ENCODE results near the gene PLA2G4B.

The PLA2G4B gene

GRCh38 chr15:41806291-41807181, 32.1 kb upstream of the PLA2G4B start:
- intact Hi-C loops (cut with DNase I), result no loop called here
- peak in 3 of 10 donors; percentile 45 to 84 (median 78) for DNase-seq

GRCh38 chr15:41809121-41809520, 29.5 kb upstream of the PLA2G4B start:
- intact Hi-C loops (cut with DNase I), result no loop called here
- peak in 1 of 10 donors; percentile 2 for DNase-seq

DNA sequence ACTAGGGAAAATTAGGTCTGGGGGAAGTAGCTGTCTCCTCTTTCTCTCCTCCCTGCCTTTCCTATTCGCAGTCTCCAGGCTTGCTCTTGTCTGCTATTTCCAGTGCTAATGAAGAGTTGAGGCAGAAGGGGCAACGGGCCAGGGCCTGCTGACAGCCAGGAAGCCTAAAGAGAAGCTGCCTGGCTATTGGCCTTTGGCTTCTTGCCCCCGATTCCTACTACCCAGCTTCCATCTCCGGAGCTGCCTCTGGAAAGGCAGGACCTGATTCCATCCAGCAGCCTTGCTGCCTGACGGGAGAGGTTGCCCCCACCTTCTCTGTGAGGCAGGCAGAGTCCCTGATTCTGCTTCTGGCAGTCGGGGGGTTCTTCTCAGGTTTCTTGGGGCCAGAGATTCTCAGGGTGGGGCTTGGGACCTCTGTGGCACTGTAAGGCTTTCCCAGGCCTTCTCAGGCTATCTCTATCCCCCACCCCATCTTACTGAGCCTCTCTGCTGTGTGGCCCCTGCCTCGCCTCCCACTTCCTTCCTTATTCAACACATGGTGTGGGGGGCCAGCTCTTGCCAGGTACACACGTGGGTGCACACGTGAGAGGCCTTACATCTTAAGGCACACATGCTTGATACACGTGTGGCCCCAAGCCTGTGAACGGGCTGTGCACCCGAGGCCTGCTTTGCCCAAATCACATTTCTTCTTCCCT, 29.0 kb upstream of the PLA2G4B start:
- DNase-seq, result peak in 3 of 10 donors; percentile 61 to 83 (median 64)
- intact Hi-C loops (cut with DNase I), result loop anchor here (5.0 to 10.0 kb wide), 2 partner anchors 252 to 345 kb away; partner anchors contain the start of gene TYRO3

- peak in 2 of 10 donors; percentile 56 to 62 for DNase-seq
- intact Hi-C loops (cut with DNase I), result loop anchor here (1.0 to 10.0 kb wide), 3 partner anchors 37 to 346 kb away; partner anchors contain the start of genes MAPKBP1 and TYRO3
Measured at GRCh38 chr15:41810651-41811431, 27.8 kb upstream of the PLA2G4B start.

GRCh38 chr15:41811432-41812195, 27.0 kb upstream of the PLA2G4B start:
- peak; percentile 75 to 98 (median 90) for DNase-seq
- intact Hi-C loops (cut with DNase I), result loop anchor here (1.0 to 10.0 kb wide), 3 partner anchors 37 to 347 kb away; partner anchors contain the start of genes MAPKBP1 and TYRO3

DNA sequence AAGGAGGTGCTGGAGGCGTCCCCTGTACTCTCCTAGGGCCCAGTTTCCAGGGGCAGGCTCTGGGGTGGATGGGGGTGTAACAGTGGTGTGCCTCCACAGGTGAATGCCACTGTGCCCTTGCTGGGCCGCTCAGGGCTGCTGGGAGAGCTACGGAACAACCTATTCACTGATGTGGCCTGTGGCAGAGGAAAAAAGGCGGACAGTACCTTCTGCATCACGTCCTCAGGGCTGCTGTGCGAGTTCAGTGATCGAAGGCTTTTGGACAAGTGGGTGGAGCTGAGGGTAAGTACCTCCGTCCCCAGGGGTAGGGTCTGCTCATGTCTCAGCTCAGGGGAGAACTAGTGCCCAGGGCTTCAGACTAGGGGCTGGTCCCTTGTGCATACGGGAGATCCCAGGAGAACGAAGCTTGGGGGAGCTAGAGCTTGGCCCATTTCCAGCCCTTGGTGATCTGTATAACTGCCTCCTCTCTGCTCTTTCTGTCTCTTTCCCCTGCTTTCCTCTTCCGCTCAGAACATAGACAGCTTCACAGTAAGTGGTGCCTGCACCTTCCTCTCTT, 25.7 kb upstream of the PLA2G4B start:
- DNase-seq, result peak in 1 of 10 donors; percentile 30
- intact Hi-C loops (cut with DNase I), result loop anchor here (5.0 to 10.0 kb wide), 2 partner anchors 256 to 348 kb away; partner anchors contain the start of gene TYRO3

DNA sequence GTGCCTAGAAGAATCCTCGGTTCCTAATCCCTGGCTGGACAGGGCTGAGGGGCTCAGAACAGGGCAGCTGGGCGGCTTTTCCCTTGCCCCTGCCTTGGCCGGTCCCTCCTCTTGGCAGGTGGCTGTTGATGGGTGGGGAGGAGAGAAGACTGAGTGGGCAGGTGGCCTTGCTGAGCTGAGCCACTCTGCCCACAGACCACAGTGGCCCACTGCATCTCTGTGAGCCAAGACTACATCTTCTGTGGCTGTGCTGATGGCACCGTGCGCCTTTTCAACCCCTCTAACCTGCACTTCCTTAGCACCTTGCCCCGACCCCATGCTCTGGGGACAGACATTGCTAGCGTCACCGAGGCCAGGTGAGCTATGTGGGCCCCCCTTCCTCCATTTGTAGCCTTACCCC, 25.2 kb upstream of the PLA2G4B start:
- peak in 2 of 10 donors; percentile 50 to 51 for DNase-seq
- intact Hi-C loops (cut with DNase I), result loop anchor here (5.0 to 10.0 kb wide), 2 partner anchors 256 to 349 kb away; partner anchors contain the start of gene TYRO3

DNA sequence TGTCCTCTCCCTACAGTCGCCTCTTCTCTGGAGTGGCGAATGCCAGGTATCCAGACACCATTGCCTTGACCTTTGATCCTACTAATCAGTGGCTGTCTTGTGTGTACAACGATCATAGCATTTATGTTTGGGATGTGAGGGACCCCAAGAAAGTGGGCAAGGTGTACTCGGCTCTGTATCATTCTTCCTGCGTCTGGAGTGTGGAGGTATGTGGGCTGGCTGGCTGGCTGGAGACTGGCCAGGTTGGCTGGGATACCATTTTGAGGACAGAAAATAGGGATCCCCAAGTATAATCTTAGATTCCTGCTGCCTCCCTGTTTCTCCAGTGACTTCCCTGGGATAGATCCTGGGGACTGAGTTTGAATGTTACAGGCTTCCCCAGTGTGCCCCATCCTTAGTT, 24.1 kb upstream of the PLA2G4B start:
- DNase-seq, result peak in 1 of 10 donors; percentile 56
- intact Hi-C loops (cut with DNase I), result loop anchor here (5.0 to 10.0 kb wide), 2 partner anchors 257 to 350 kb away; partner anchors contain the start of gene TYRO3

GRCh38 chr15:41816788-41817187, 21.9 kb upstream of the PLA2G4B start:
- DNase-seq, result peak in 3 of 10 donors; percentile 24 to 79 (median 76)
- intact Hi-C loops (cut with DNase I), result loop anchor here (10.0 kb wide), 1 partner anchor 352 kb away; no protein-coding TSS in a partner anchor

- intact Hi-C loops (cut with DNase I), result loop anchor here (10.0 kb wide), 1 partner anchor 353 kb away; no protein-coding TSS in a partner anchor
Measured at GRCh38 chr15:41817327-41817726, 21.3 kb upstream of the PLA2G4B start.

GRCh38 chr15:41817781-41818180, 20.9 kb upstream of the PLA2G4B start:
- intact Hi-C loops (cut with DNase I), result loop anchor here (10.0 kb wide), 1 partner anchor 353 kb away; no protein-coding TSS in a partner anchor

More at GRCh38 chr15:41817327-41817726, 21.3 kb upstream of the PLA2G4B start:
- DNase-seq, result peak in 3 of 10 donors; percentile 25 to 69 (median 49)

DNA sequence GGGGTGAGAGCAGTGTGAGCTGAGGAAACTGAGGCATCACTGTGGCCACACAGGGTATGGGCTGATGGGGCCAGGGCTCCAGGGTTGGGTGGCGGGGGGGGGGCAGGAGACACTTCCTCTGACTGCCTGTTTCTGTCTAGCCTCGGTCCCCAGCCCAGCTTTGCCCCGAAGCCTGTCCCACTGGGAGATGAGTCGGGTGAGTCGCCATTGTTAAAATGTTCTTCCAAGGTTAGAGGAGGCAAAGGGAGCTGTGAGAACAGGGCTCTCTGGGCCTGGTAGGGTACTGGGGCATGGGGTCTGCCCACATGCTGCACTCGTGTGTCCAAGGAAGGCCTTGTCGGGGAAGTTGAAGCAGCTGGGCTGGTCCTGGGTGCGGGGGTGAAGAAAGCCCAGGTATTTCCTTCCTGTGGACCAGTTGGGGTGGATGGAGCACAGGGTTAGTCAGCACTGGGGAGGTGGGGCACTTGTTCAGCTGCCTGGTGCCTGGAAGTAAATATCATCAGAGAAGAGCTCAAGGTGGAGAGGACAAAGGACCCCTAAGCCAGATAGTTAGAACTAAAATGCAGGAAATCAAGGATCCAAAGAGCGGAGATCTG, 19.1 kb upstream of the PLA2G4B start:
- DNase-seq, result peak in 4 of 10 donors; percentile 12 to 51 (median 42)

More at GRCh38 chr15:41817781-41818180, 20.9 kb upstream of the PLA2G4B start:
- DNase-seq, result peak in 2 of 10 donors; percentile 19 to 57

GRCh38 chr15:41820791-41821423, 17.7 kb upstream of the PLA2G4B start:
- DNase-seq, result peak in 3 of 10 donors; percentile 22 to 72 (median 47)
- intact Hi-C loops (cut with DNase I), result no loop called here

More for the DNA sequence above, 19.1 kb upstream of the PLA2G4B start:
- intact Hi-C loops (cut with DNase I), result loop anchor here (10.0 kb wide), 1 partner anchor 355 kb away; no protein-coding TSS in a partner anchor

GRCh38 chr15:41821831-41822230, 16.8 kb upstream of the PLA2G4B start:
- DNase-seq, result peak in 2 of 10 donors; percentile 24 to 77
- intact Hi-C loops (cut with DNase I), result no loop called here

DNA sequence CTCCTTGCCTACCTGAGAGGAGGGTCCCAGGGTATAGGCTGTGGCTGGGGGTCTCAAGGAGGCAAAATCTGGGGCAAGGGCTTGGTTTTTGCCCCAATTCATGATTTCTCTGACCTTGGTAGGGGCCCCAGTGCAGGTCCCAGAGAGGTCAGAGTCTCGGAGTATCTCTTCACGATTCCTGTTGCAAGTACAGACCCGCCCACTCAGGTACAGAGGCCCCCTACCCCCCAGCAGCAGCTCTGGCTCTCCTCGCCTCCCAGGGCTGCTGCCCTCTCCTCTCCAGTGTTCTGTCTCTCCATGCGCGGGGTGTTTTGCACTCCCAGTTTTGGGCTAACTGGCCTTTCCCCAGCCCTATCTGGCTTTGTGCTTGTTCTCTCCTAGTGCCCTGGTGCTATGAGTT, 16.2 kb upstream of the PLA2G4B start:
- intact Hi-C loops (cut with DNase I), result no loop called here
- no peak for DNase-seq

GRCh38 chr15:41822957-41823356, 15.7 kb upstream of the PLA2G4B start:
- DNase-seq, result peak in 1 of 10 donors; percentile 75
- intact Hi-C loops (cut with DNase I), result no loop called here

GRCh38 chr15:41823502-41823901, 15.1 kb upstream of the PLA2G4B start:
- peak in 1 of 10 donors; percentile 59 for DNase-seq
- intact Hi-C loops (cut with DNase I), result no loop called here

Data from posterior cingulate gyrus (tissue), 11 donors.